ENCODE results near the gene PNMA6A.
"Not testable (repeated sequence)": the region's sequence is repeated elsewhere in the genome, so short reads cannot be mapped to it uniquely, and the experiment has no call there.

The PNMA6A gene

GRCh38 chrX:153071909-153072583, at the start of gene PNMA6A:
Gene PNMA6A (plus strand): TSS chrX:153072454. CDS start chrX:153073063, 609 bp downstream.
- not testable (repeated sequence) for DNase-seq

GRCh38 chrX:153026501-153026900, 45.8 kb upstream of the PNMA6A start:
- not testable (repeated sequence) for DNase-seq

GRCh38 chrX:153028487-153028886, 43.8 kb upstream of the PNMA6A start:
- not testable (repeated sequence) for DNase-seq

GRCh38 chrX:153029162-153029561, 43.1 kb upstream of the PNMA6A start:
- DNase-seq = no peak

GRCh38 chrX:153029875-153030274, 42.4 kb upstream of the PNMA6A start:
- no peak for DNase-seq

- DNase-seq = no peak
Observed at GRCh38 chrX:153030801-153031200, 41.5 kb upstream of the PNMA6A start.

GRCh38 chrX:153032397-153033118, 39.7 kb upstream of the PNMA6A start:
- no peak for DNase-seq

GRCh38 chrX:153049093-153049492, 23.2 kb upstream of the PNMA6A start:
- DNase-seq = no peak

- DNase-seq = no peak
Observed at GRCh38 chrX:153052534-153052933, 19.7 kb upstream of the PNMA6A start.

GRCh38 chrX:153055871-153056749, 16.1 kb upstream of the PNMA6A start, which contains the start of gene PNMA3:
Gene PNMA3 (plus strand): TSS chrX:153056470. CDS start chrX:153057056, 586 bp downstream.
- no peak for DNase-seq

GRCh38 chrX:153057281-153057680, 15.0 kb upstream of the PNMA6A start:
- no peak for DNase-seq

GRCh38 chrX:153059191-153060094, 12.8 kb upstream of the PNMA6A start:
- DNase-seq = no peak

- DNase-seq = no peak
Observed at GRCh38 chrX:153060095-153060445, 12.2 kb upstream of the PNMA6A start.

- no peak for DNase-seq
Observed at GRCh38 chrX:153061732-153062131, 10.5 kb upstream of the PNMA6A start.

GRCh38 chrX:153063315-153063714, 8.9 kb upstream of the PNMA6A start:
- no peak for DNase-seq

GRCh38 chrX:153064061-153064460, 8.2 kb upstream of the PNMA6A start:
- DNase-seq = no peak

- no peak for DNase-seq
Observed at GRCh38 chrX:153065389-153065788, 6.9 kb upstream of the PNMA6A start.

GRCh38 chrX:153066402-153066801, 5.9 kb upstream of the PNMA6A start:
- not testable (repeated sequence) for DNase-seq

GRCh38 chrX:153073331-153073730, 1.1 kb downstream of the PNMA6A start:
- DNase-seq = not testable (repeated sequence)

- no peak for DNase-seq
Observed at GRCh38 chrX:153074262-153074899, 2.1 kb downstream of the PNMA6A start.

GRCh38 chrX:153074935-153075334, 2.7 kb downstream of the PNMA6A start:
- DNase-seq = no peak

GRCh38 chrX:153075366-153075765, 3.1 kb downstream of the PNMA6A start:
- DNase-seq = no peak

Data from NCI-H187 treated with DMSO at 0.1 percent for 48 hours (cell line).